ENCODE measurements around the gene CEP104. TPM values are rescaled to one million over a fixed set of nuclear protein-coding genes. Genes with fewer than 3 reads are reported as not detected.
"Not testable (repeated sequence)": the region's sequence is repeated elsewhere in the genome, so short reads cannot be mapped to it uniquely, and the experiment has no call there.

The CEP104 gene
- total RNA-seq, 4 donors from 2014 or later: 42.9 to 64.5 (median 54.7) TPM

DNA sequence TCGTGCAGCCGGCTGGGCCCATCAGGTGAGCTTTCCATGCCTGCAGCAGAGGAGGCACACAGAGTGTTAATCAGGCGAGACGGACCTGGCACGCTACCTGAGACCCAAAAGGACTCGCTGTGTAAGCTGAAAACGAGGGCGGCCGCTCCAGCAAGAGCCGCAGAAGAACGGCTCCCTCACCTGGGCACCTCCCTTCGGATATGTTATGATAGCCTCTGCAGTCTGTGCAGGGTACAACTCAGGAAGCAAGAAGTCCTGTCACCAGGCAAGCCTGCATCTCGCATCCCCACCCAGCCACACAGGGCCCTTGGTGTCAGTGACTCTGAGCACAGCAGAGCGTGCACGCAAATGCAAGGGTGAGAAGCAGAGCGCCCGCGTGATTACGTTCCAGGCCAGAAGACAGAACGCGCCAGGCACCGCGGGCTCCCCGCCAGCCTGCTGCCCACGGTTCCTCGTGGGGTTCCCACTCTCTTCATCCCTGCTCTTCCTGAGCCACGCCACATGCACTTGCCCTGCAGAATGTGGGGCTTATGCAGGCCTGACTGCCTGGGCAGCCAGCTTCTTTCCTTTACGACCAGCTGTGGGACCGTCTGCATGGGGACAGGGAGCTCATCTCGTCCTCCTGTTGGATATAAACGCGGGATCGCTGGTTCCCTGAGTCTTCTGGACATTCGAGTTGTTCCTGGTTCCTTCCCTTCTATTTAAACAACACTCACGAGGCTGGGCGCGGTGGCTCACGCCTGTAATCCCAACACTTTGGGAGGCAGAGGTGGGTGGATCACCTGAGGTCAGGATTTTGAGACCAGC is 40.5 kb downstream of the CEP104 start:
- H3K36me3 ChIP-seq: peaks cover 0 to 40% (median 0%) of the 10 kb centered on the region in 3 donors
- no peak overlapping the region for H3K4me3 ChIP-seq

DNA sequence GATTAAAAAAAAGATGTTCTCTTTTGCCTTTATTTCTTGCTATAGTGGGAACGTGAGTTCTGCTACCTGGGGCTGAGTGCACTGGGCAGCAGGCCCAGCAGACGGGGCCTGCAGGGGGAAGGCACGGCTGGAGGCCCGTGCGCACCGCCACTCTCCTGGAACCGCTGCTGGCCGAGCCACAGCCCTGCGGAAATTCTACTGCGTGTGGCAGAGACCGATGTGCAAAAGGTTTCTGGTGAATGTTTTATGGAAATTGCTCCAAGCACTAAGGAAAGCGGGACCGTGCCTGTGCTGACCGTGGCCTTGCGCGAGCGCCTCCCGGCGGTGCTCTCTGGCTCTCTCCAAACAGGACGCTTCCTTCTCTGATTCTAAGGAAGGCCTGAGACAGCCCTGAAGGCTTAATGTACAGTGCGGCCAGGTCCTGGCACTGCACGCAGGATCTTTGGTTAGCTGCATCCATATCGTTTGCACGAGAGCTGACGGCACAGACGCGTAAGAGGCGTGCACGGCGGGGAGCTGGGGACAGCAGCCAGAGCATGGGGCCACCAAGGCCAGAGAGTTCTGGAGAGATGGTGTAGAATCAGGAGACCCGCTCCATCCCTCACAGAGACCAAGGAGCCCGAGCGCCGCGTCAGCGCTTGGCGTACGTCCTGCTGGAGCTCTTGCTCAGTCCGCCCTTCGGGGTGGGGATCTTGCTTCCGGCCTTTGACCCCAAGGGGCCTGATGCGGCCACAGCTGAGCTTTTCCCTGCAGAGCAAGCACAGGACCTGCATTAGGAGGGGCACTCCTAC is 42.0 kb downstream of the CEP104 start:
- no peak for DNase-seq
- Histone ChIP-seq H3K4me3 (no peak overlapping the region), H3K9me3 (no peaks in the 10 kb centered on the region), H3K27ac (no peak overlapping the region), H3K36me3 (peaks cover 0 to 24% (median 0%) of the 10 kb centered on the region in 3 donors), H3K27me3 (no peaks in the 10 kb centered on the region), H3K4me1 (no peaks in the 10 kb centered on the region)
- TF ChIP-seq POLR2A (IDR thresholded peaks at IDR 0.05): no peak
- TF ChIP-seq, protein P1, sequence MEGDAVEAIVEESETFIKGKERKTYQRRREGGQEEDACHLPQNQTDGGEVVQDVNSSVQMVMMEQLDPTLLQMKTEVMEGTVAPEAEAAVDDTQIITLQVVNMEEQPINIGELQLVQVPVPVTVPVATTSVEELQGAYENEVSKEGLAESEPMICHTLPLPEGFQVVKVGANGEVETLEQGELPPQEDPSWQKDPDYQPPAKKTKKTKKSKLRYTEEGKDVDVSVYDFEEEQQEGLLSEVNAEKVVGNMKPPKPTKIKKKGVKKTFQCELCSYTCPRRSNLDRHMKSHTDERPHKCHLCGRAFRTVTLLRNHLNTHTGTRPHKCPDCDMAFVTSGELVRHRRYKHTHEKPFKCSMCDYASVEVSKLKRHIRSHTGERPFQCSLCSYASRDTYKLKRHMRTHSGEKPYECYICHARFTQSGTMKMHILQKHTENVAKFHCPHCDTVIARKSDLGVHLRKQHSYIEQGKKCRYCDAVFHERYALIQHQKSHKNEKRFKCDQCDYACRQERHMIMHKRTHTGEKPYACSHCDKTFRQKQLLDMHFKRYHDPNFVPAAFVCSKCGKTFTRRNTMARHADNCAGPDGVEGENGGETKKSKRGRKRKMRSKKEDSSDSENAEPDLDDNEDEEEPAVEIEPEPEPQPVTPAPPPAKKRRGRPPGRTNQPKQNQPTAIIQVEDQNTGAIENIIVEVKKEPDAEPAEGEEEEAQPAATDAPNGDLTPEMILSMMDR (IDR thresholded peaks at IDR 0.05): no peak

More for the DNA sequence above, 40.5 kb downstream of the CEP104 start:
- H3K9me3 ChIP-seq: no peaks in the 10 kb centered on the region
- no peak for DNase-seq
- H3K4me1 ChIP-seq: no peaks in the 10 kb centered on the region
- TF ChIP-seq, protein P1 (IDR thresholded peaks at IDR 0.05): no peak
- TF ChIP-seq POLR2A (IDR thresholded peaks at IDR 0.05): no peak
- no peaks in the 10 kb centered on the region for H3K27me3 ChIP-seq
- H3K27ac ChIP-seq: no peak overlapping the region

DNA sequence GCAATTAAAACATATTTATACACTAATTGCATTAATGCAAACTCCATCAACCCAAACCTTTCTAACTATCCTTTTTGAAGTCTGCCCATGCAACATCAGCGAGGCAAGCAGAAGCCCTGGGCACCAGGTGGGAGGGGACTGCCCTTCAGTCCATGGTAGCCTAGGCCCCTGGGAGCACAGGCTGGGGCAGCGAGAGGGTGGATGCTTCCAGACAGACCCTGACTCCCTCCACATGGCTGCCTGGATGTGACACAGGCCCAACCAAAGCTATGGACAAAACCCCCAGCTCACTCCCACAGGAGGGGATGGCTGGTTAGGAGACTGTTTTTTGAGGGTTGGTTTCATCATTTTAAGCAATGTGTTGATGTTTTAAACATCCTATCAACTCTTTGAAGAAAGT is 42.9 kb downstream of the CEP104 start:
- Histone ChIP-seq H3K27me3 (no peaks in the 10 kb centered on the region), H3K4me1 (no peaks in the 10 kb centered on the region), H3K9me3 (no peaks in the 10 kb centered on the region), H3K36me3 (peaks cover 0 to 20% (median 0%) of the 10 kb centered on the region in 3 donors), H3K4me3 (no peak overlapping the region), H3K27ac (no peak overlapping the region)
- DNase-seq: no peak
- no peak for TF ChIP-seq POLR2A (IDR thresholded peaks at IDR 0.05)

DNA sequence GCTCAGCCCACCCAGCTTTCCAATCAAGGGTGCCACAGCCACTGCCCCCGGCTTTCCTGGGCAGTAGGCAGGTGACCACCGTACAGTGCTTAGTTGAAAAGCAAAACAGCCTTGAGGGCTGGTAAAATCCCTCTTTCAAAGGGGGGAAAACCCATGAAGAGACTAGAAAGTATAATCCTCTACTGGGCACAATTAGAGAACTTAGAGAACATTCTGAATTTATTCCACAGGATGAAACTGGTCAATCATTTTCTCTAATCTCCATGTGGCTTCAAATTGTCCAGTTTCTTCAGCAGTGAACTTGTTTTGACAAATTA is 45.5 kb downstream of the CEP104 start:
- TF ChIP-seq, protein P1 (IDR thresholded peaks at IDR 0.05): no peak
- no peak for TF ChIP-seq POLR2A (IDR thresholded peaks at IDR 0.05)
- Histone ChIP-seq H3K9me3 (no peaks in the 10 kb centered on the region), H3K36me3 (peaks cover 0 to 20% (median 0%) of the 10 kb centered on the region in 3 donors), H3K4me1 (no peaks in the 10 kb centered on the region), H3K4me3 (no peak overlapping the region), H3K27me3 (no peaks in the 10 kb centered on the region), H3K27ac (no peak overlapping the region)
- no peak for DNase-seq

DNA sequence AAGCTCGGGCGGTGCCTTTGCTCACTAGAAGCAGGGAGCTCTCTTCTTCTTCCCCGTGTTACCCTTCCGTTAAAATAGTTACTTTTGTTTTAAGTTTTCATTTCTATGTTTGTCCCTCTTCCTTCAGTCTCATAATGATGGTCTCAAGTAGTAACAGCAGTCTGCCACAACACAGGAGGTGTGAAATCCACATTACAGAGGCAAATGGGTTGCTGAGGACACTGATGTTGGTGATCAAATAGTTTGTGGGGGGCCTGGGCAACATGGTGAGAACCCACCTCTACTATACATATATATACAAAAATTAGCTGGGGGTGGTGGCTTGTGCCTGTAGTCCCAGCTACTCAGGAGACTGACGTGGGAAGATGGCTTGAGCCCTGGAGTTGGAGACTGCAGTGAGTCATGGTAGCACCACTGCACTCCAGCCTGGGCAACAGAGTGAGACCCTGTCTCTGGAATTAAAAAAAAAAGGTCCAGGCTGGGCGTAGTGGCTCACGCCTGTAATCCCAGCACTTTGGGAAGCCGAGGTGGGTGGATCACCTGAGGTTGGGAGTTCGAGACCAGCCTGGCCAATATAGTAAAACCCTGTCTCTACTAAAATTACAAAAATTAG is 46.8 kb downstream of the CEP104 start:
- DNase-seq, H3K4me3 ChIP-seq, H3K27me3 ChIP-seq, H3K27ac ChIP-seq, H3K4me1 ChIP-seq, H3K9me3 ChIP-seq: not testable (repeated sequence)
- H3K36me3 ChIP-seq: peaks cover 0 to 13% (median 0%) of the 10 kb centered on the region in 3 donors

DNA sequence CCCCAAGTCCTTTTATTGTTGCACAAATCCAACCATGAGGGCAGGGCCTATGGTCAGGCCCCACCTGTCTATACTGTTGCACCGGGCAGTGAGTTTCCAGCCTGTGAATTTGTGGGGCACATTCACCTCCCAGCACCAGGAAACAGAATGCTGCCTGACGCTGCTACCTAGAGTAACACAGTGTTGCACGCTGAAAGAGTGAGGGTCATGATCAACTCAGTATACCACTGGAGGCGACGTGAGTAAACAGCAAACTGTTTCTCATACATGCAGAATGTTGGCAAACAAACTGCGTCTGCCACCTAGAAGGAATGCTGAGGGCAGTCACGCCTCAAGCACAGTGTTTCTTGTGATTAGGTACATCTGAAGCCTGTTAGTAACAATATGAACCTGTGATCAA is 47.3 kb downstream of the CEP104 start:
- Histone ChIP-seq H3K4me3 (no peak overlapping the region), H3K36me3 (peaks cover 0 to 7% (median 0%) of the 10 kb centered on the region in 3 donors), H3K27me3 (no peaks in the 10 kb centered on the region), H3K27ac (no peak overlapping the region), H3K9me3 (no peaks in the 10 kb centered on the region), H3K4me1 (no peaks in the 10 kb centered on the region)
- no peak for DNase-seq
- TF ChIP-seq, protein P1 (IDR thresholded peaks at IDR 0.05): no peak
- TF ChIP-seq POLR2A (IDR thresholded peaks at IDR 0.05): no peak
